ENCODE results near the gene ARRDC1.

- TF ChIP-seq CTCFL (IDR thresholded peaks at IDR 0.05; ENCODE audit: borderline replicate concordance, insufficient read depth, low read depth, low read length, poor library complexity, severe bottlenecking) (no peak), ZNF407 (IDR thresholded peaks at IDR 0.05; ENCODE audit: low read depth) (no peak), ZC3H4 (CRISPR knock-in tag; IDR thresholded peaks at IDR 0.05; ENCODE audit: borderline replicate concordance) (no peak), MXD1 (CRISPR knock-in tag; IDR thresholded peaks at IDR 0.05; ENCODE audit: borderline replicate concordance, poor library complexity, severe bottlenecking) (no peak), CBX8 (IDR thresholded peaks at IDR 0.05; ENCODE audit: borderline replicate concordance, extremely low read depth, low read depth, low read length, poor library complexity, severe bottlenecking) (no peak), TCFL5 (CRISPR knock-in tag; conservative IDR thresholded peaks at IDR 0.05) (no peak), MTF1 (CRISPR knock-in tag; IDR thresholded peaks at IDR 0.05; ENCODE audit: borderline replicate concordance) (no peak), EZH2 (IDR thresholded peaks at IDR 0.05; ENCODE audit: borderline replicate concordance, low read depth, low read length) (no peak), KLF10 (CRISPR knock-in tag; IDR thresholded peaks at IDR 0.05) (no peak), POLR2G (IDR thresholded peaks at IDR 0.05; ENCODE audit: low read depth, low read length) (peak; percentile 82)
Observed at GRCh38 chr9:137590469-137591383, 14.8 kb upstream of the ARRDC1 start, which contains the start of gene ZMYND19.

Measured in K562 (cell line).